NCI-H1436 (cell line): ENCODE results near the gene CDH5.
"Not testable (repeated sequence)": the region's sequence is repeated elsewhere in the genome, so short reads cannot be mapped to it uniquely, and the experiment has no call there.

Experiments
- DNase-seq: peaks from one replicate; lab custom pipeline; 2025; lab: John Stamatoyannopoulos, UW

CDH5 gene

GRCh38 chr16:66366433-66367299 lies at the start of gene CDH5:
Gene CDH5 (plus strand): TSS chr16:66366691. CDS start chr16:66379338, 12,647 bp downstream.
- DNase-seq, result no peak

GRCh38 chr16:66318505-66318904 lies 48.0 kb upstream of the CDH5 start:
- peak; percentile 63 for DNase-seq

GRCh38 chr16:66320774-66321173 lies 45.7 kb upstream of the CDH5 start:
- no peak for DNase-seq

- no peak for DNase-seq
Observed at GRCh38 chr16:66322174-66322573, 44.3 kb upstream of the CDH5 start.

- peak; percentile 30 for DNase-seq
Observed at GRCh38 chr16:66324815-66325515, 41.5 kb upstream of the CDH5 start.

- DNase-seq, result no peak
Observed at GRCh38 chr16:66325717-66326376, 40.6 kb upstream of the CDH5 start.

- peak; percentile 50 for DNase-seq
Observed at GRCh38 chr16:66326991-66327513, 39.4 kb upstream of the CDH5 start.

- no peak for DNase-seq
Observed at GRCh38 chr16:66328282-66328681, 38.2 kb upstream of the CDH5 start.

- not testable (repeated sequence) for DNase-seq
Observed at GRCh38 chr16:66331464-66331863, 35.0 kb upstream of the CDH5 start.

GRCh38 chr16:66332634-66333610 lies 33.6 kb upstream of the CDH5 start:
- DNase-seq, result no peak

- peak; percentile 68 for DNase-seq
Observed at GRCh38 chr16:66334853-66335574, 31.5 kb upstream of the CDH5 start.

- peak; percentile 89 for DNase-seq
Observed at GRCh38 chr16:66335704-66336329, 30.7 kb upstream of the CDH5 start.

- no peak for DNase-seq
Observed at GRCh38 chr16:66337463-66338188, 28.9 kb upstream of the CDH5 start.

- no peak for DNase-seq
Observed at GRCh38 chr16:66342294-66342900, 24.1 kb upstream of the CDH5 start.

GRCh38 chr16:66344533-66345145 lies 21.9 kb upstream of the CDH5 start:
- DNase-seq, result peak; percentile 40

- no peak for DNase-seq
Observed at GRCh38 chr16:66346221-66346620, 20.3 kb upstream of the CDH5 start.

GRCh38 chr16:66352304-66352703 lies 14.2 kb upstream of the CDH5 start:
- DNase-seq, result no peak

- no peak for DNase-seq
Observed at GRCh38 chr16:66353055-66353454, 13.4 kb upstream of the CDH5 start.
